Amniotic epithelial cell (primary cell): ENCODE measurements around the gene SCD.

Experiments used
- DNase-seq: peaks from one replicate; pipeline ENCODE4 v3.0.0-alpha.2; 2010; ENCODE audit warnings: low read depth

SCD gene

GRCh38 chr10:100401631-100402328, 54.7 kb downstream of the SCD start:
- no peak for DNase-seq

- DNase-seq: no peak
These were observed 56.7 kb downstream of the SCD start for GRCh38 chr10:100403734-100404133.

- no peak for DNase-seq
These were observed 66.1 kb downstream of the SCD start for GRCh38 chr10:100413173-100413572.
